Kidney epithelial cell (primary cell): ENCODE results near the gene MAGEA1. TPM values are rescaled to one million over a fixed set of nuclear protein-coding genes. Genes with fewer than 3 reads are reported as not detected.

Experiments
- DNase-seq: peaks from one replicate; pipeline ENCODE4 v3.0.0-alpha.2; 2010; ENCODE audit warnings: low read depth
- H3K27me3 ChIP-seq: 2 replicates; pipeline ENCODE4 v1.6.0; 2011; ENCODE audit warnings: low read length; ENCODE audit not compliant: control insufficient read depth, insufficient read depth
- H3K36me3 ChIP-seq: 2 replicates; pipeline ENCODE4 v1.5.1; 2011; ENCODE audit warnings: low read length; ENCODE audit not compliant: control insufficient read depth, insufficient read depth
- H3K4me3 ChIP-seq: 2 replicates; pipeline ENCODE4 v1.5.1; 2011; ENCODE audit warnings: low read depth, mild to moderate bottlenecking, control low read depth, low read length
- CTCF ChIP-seq: IDR thresholded peaks from 2 replicates; pipeline ENCODE4 v1.5.1; 2011; ENCODE audit warnings: mild to moderate bottlenecking, moderate library complexity, low read length, control low read depth, inconsistent platforms; ENCODE audit not compliant: insufficient read depth, poor library complexity, severe bottlenecking
- total RNA-seq: library from RNA; depleted of rRNA; stranded (reverse); fragments of >200 nt; gene quantifications from 2 replicates; pipeline ENCODE4 v1.2.3, GENCODE V29; 2015

MAGEA1 gene
- total RNA-seq, 1 donor from 2014 or later, result not detected

GRCh38 chrX:153200462-153200861 lies 21.4 kb downstream of the MAGEA1 start:
- no peak for TF ChIP-seq CTCF
- Histone ChIP-seq H3K27me3 (no peaks in the 10 kb centered on the region), H3K36me3 (no peaks in the 10 kb centered on the region), H3K4me3 (no peak overlapping the region)
- no peak for DNase-seq

GRCh38 chrX:153206425-153207046 lies 27.5 kb downstream of the MAGEA1 start:
- no peak for TF ChIP-seq CTCF
- no peak for DNase-seq

GRCh38 chrX:153209347-153209746 lies 30.3 kb downstream of the MAGEA1 start:
- no peak overlapping the region for H3K4me3 ChIP-seq
- DNase-seq, result no peak
- H3K36me3 ChIP-seq, result no peaks in the 10 kb centered on the region
- no peaks in the 10 kb centered on the region for H3K27me3 ChIP-seq
- TF ChIP-seq CTCF, result no peak

More at GRCh38 chrX:153206425-153207046, 27.5 kb downstream of the MAGEA1 start:
- H3K27me3 ChIP-seq, result no peaks in the 10 kb centered on the region
- no peak overlapping the region for H3K4me3 ChIP-seq
- no peaks in the 10 kb centered on the region for H3K36me3 ChIP-seq

- no peak for DNase-seq
- Histone ChIP-seq H3K27me3 (no peaks in the 10 kb centered on the region), H3K36me3 (no peaks in the 10 kb centered on the region), H3K4me3 (no peak overlapping the region)
- TF ChIP-seq CTCF, result no peak
Observed at GRCh38 chrX:153214934-153215333, 35.9 kb downstream of the MAGEA1 start.

- Histone ChIP-seq H3K36me3 (no peaks in the 10 kb centered on the region), H3K27me3 (no peaks in the 10 kb centered on the region), H3K4me3 (no peak overlapping the region)
- TF ChIP-seq CTCF, result no peak
- DNase-seq, result no peak
Observed at GRCh38 chrX:153216926-153217325, 37.8 kb downstream of the MAGEA1 start.
